ENCODE data around the gene OXER1. TPM values are rescaled to one million over a fixed set of nuclear protein-coding genes. Genes with fewer than 3 reads are reported as not detected.

Gene OXER1
- total RNA-seq, 1 experiment from 2014 or later, result not detected

DNA sequence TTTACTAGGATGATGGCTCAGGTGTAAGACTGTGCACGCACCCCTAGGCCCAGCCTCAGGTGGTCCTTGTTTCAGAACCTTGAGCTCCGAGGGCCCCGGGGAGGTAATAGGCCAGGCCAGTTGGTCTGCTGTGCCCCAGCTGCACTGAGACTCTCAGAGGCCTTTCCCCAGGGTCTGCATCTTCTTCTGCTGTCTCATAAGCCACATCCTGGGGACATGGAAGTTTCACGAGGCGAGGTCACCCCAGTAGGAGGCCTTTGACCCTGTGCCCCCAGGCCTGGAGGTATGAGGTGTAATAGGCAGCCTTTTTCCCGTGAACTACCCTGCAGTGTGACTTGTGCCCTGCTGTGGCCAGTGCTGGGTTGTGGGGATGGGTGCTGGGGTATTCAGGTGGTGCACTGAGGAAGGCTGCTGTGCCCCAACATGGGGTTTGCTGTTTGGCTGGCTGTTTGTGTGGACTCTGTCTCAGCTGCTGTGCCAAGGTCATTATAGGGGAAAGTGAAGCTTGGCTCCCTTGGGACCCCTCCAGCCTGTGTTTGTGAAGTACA, 6.9 kb downstream of the OXER1 start:
- no peaks in the 10 kb centered on the region for H3K4me1 ChIP-seq (ENCODE audit: insufficient read depth, low read length)
- DNase-seq (no peak), ATAC-seq (no peak)
- intact Hi-C loops (cut with micrococcal nuclease), result no loop called here
- H2AFZ ChIP-seq (ENCODE audit: low read length), result no peak overlapping the region
- H3K27ac ChIP-seq (ENCODE audit: low read length), result no peak overlapping the region
- H3K4me2 ChIP-seq (ENCODE audit: low read length), result no peak overlapping the region
- H3K9me3 ChIP-seq (ENCODE audit: low read length), result no peaks in the 10 kb centered on the region
- no peak overlapping the region for H3K4me3 ChIP-seq (ENCODE audit: low read length)
- no peaks in the 10 kb centered on the region for H3K79me2 ChIP-seq (ENCODE audit: low read length)
- no peak overlapping the region for H3K9ac ChIP-seq (ENCODE audit: low read length)
- H4K20me1 ChIP-seq (ENCODE audit: low read length), result no peaks in the 10 kb centered on the region
- ChIA-PET POLR2A (ENCODE audit: unreplicated experiment) (no interaction called here), CTCF (no interaction called here)
- TF ChIP-seq EZH2 (IDR thresholded peaks at IDR 0.05; ENCODE audit: low read length, unreplicated experiment) (no peak), EZH2phosphoT487 (IDR thresholded peaks at IDR 0.05; ENCODE audit: borderline replicate concordance, low read length) (no peak)
- TF ChIP-seq, protein P1, sequence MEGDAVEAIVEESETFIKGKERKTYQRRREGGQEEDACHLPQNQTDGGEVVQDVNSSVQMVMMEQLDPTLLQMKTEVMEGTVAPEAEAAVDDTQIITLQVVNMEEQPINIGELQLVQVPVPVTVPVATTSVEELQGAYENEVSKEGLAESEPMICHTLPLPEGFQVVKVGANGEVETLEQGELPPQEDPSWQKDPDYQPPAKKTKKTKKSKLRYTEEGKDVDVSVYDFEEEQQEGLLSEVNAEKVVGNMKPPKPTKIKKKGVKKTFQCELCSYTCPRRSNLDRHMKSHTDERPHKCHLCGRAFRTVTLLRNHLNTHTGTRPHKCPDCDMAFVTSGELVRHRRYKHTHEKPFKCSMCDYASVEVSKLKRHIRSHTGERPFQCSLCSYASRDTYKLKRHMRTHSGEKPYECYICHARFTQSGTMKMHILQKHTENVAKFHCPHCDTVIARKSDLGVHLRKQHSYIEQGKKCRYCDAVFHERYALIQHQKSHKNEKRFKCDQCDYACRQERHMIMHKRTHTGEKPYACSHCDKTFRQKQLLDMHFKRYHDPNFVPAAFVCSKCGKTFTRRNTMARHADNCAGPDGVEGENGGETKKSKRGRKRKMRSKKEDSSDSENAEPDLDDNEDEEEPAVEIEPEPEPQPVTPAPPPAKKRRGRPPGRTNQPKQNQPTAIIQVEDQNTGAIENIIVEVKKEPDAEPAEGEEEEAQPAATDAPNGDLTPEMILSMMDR (conservative IDR thresholded peaks at IDR 0.05; ENCODE audit: low read depth, low read length), result no peak
- no peaks in the 10 kb centered on the region for H3K27me3 ChIP-seq (ENCODE audit: low read length)
- BruUV-seq (replicated peaks), result no TSS peak
- no peaks in the 10 kb centered on the region for H3F3A ChIP-seq (ENCODE audit: low read length, unreplicated experiment)
- no peaks in the 10 kb centered on the region for H3K9me2 ChIP-seq (replicated peaks; ENCODE audit: low read length)
- H3K36me3 ChIP-seq (ENCODE audit: low read depth, low read length), result no peaks in the 10 kb centered on the region

DNA sequence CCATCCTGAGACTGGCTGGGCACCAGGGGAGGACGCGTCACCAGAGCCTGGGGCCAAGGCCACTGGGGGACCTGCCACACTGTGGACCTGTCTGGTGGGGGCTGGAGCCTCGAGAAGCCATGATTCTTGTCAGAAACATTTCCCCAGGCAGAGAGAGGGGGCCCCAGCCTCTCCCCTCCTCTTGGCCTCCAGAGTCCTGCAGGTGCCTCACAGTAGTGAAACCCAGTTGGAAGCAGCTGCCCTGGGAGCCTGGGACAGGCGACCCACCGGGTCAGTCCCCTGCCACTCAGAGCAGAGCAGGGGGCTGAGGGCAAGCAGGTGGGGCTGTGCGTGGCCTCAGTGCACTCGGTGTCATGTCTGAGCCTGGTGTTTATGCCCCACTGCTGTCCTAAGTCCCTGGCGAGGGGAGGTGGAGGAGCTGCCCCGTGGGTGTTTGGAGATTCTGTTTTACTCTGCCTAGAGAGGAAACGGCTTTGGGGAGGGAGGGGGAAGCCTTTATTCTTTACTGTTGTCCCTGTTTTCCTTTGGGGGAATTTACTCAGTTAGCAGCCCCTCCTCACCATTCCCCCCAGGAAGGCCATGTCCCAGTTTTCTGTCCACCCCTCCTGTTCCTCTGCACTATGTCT, 7.7 kb downstream of the OXER1 start:
- Histone ChIP-seq H3K36me3 (ENCODE audit: low read depth, low read length) (no peaks in the 10 kb centered on the region), H3K79me2 (ENCODE audit: low read length) (no peaks in the 10 kb centered on the region), H3K27me3 (ENCODE audit: low read length) (no peaks in the 10 kb centered on the region), H3K4me1 (ENCODE audit: insufficient read depth, low read length) (no peaks in the 10 kb centered on the region), H3K4me3 (ENCODE audit: low read length) (no peak overlapping the region), H3K9me2 (replicated peaks; ENCODE audit: low read length) (no peaks in the 10 kb centered on the region), H3K27ac (ENCODE audit: low read length) (no peak overlapping the region), H4K20me1 (ENCODE audit: low read length) (no peaks in the 10 kb centered on the region), H3K4me2 (ENCODE audit: low read length) (no peak overlapping the region), H3F3A (ENCODE audit: low read length, unreplicated experiment) (no peaks in the 10 kb centered on the region), H2AFZ (ENCODE audit: low read length) (no peak overlapping the region), H3K9me3 (ENCODE audit: low read length) (no peaks in the 10 kb centered on the region), H3K9ac (ENCODE audit: low read length) (no peak overlapping the region)
- DNase-seq (no peak), ATAC-seq (no peak)
- intact Hi-C loops (cut with micrococcal nuclease), result no loop called here
- CTCF ChIA-PET, result no interaction called here
- TF ChIP-seq EZH2 (IDR thresholded peaks at IDR 0.05; ENCODE audit: low read length, unreplicated experiment) (no peak), EZH2phosphoT487 (IDR thresholded peaks at IDR 0.05; ENCODE audit: borderline replicate concordance, low read length) (no peak)
- TF ChIP-seq, protein P1 (conservative IDR thresholded peaks at IDR 0.05; ENCODE audit: low read depth, low read length), result no peak
- POLR2A ChIA-PET (ENCODE audit: unreplicated experiment), result no interaction called here
- BruUV-seq (replicated peaks), result no TSS peak

DNA sequence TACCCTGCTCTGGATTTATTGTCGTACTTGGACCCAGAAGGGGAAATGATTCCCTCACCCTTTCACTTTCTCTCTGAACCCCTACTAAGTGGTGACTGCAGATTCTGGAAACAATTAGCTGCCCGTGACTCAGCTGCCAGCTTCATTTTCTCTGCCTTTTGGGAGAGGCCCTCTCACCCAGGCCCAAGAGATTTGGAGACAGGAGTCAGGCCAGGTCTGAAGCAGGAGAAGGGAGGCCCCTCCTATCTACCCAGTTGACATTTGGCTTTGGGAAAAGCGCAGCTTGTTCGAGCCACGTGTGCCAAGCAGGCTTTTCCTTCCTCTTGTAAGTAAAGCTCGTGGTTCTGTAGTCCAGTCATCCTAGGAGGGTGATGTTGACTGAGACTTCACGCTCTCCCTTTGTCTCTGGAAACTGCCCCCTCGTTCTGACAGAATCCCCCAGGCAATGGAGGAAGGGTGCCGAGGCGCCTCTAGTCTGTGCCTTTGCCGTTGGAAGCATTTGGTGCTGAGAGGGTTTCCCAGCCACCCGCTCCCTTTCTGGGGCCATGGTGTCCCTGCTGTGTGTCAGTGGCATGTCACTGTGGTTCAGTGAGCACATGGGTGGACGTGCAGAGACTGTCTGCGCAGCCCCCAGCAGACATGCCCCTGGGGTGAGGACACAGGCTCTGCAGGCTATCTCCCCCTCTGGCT, 8.6 kb downstream of the OXER1 start:
- Histone ChIP-seq H3K9me2 (replicated peaks; ENCODE audit: low read length) (no peaks in the 10 kb centered on the region), H3K27me3 (ENCODE audit: low read length) (no peaks in the 10 kb centered on the region), H3K79me2 (ENCODE audit: low read length) (no peaks in the 10 kb centered on the region), H3K4me3 (ENCODE audit: low read length) (no peak overlapping the region), H3K9me3 (ENCODE audit: low read length) (no peaks in the 10 kb centered on the region), H3K9ac (ENCODE audit: low read length) (no peak overlapping the region), H3F3A (ENCODE audit: low read length, unreplicated experiment) (no peaks in the 10 kb centered on the region), H3K36me3 (ENCODE audit: low read depth, low read length) (no peaks in the 10 kb centered on the region), H3K27ac (ENCODE audit: low read length) (no peak overlapping the region), H2AFZ (ENCODE audit: low read length) (no peak overlapping the region), H4K20me1 (ENCODE audit: low read length) (no peaks in the 10 kb centered on the region), H3K4me2 (ENCODE audit: low read length) (no peak overlapping the region), H3K4me1 (ENCODE audit: insufficient read depth, low read length) (no peaks in the 10 kb centered on the region)
- no TSS peak for BruUV-seq (replicated peaks)
- ATAC-seq, result no peak
- intact Hi-C loops (cut with micrococcal nuclease), result no loop called here
- TF ChIP-seq EZH2 (IDR thresholded peaks at IDR 0.05; ENCODE audit: low read length, unreplicated experiment) (no peak), EZH2phosphoT487 (IDR thresholded peaks at IDR 0.05; ENCODE audit: borderline replicate concordance, low read length) (no peak)
- TF ChIP-seq, protein P1 (conservative IDR thresholded peaks at IDR 0.05; ENCODE audit: low read depth, low read length), result no peak
- ChIA-PET CTCF (no interaction called here), POLR2A (ENCODE audit: unreplicated experiment) (no interaction called here)
- no peak for DNase-seq
